HepG2 (cell line): Measurements from ENCODE around the gene GCDH. TPM values are rescaled to one million over a fixed set of nuclear protein-coding genes. Genes with fewer than 3 reads are reported as not detected.
A peak's percentile ranks its signal among the peaks of the same experiment; 100 is the strongest.

Source experiments
- AKAP8 ChIP-seq: sonication (generic); formaldehyde crosslinking; IDR thresholded peaks from 2 replicates; pipeline ENCODE4 v1.5.1; 2020; ENCODE audit warnings: mild to moderate bottlenecking, missing genetic modification reagents
- ATM ChIP-seq: fragments of 450-650 bp; IDR thresholded peaks from 2 replicates; pipeline ENCODE4 v1.7.1; 2017; ENCODE audit warnings: mild to moderate bottlenecking, borderline replicate concordance
- FOXP1 ChIP-seq, 2 experiments: fragments of 450-650 bp in 1 of 2; IDR thresholded peaks; 2 replicates each; pipeline ENCODE4 v1.6.1; 2017 to 2018; ENCODE audit warnings: antibody characterized with exemption in 1 of 2
- MAZ ChIP-seq, 2 experiments: sonication (generic) in 1 of 2; formaldehyde crosslinking in 1 of 2; IDR thresholded peaks; 2 replicates each; pipeline versions ENCODE4 v1.5.0 to v1.6.1; 2012 to 2020; ENCODE audit warnings: low read depth in 2 of 2, mild to moderate bottlenecking in 2 of 2, borderline replicate concordance in 1 of 2, improper control_type of control experiment in 1 of 2, low read length in 1 of 2, missing genetic modification reagents in 1 of 2, moderate library complexity in 1 of 2
- NAIF1 ChIP-seq: sonication (generic); formaldehyde crosslinking; IDR thresholded peaks from 2 replicates; pipeline ENCODE4 v1.5.0; 2020; ENCODE audit warnings: mild to moderate bottlenecking, missing genetic modification reagents, borderline replicate concordance
- NFYB ChIP-seq: sonication (generic); formaldehyde crosslinking; IDR thresholded peaks from 2 replicates; pipeline ENCODE4 v1.4.0; 2020; ENCODE audit warnings: missing genetic modification reagents
- SETDB1 ChIP-seq: sonication (generic); formaldehyde crosslinking; IDR thresholded peaks from 2 replicates; pipeline ENCODE4 v1.5.1; 2020; ENCODE audit warnings: missing genetic modification reagents, mild to moderate bottlenecking, borderline replicate concordance
- SSRP1 ChIP-seq: IDR thresholded peaks from 2 replicates; pipeline ENCODE4 v1.6.1; 2016; ENCODE audit warnings: control low read depth
- TEAD3 ChIP-seq: optimal IDR thresholded peaks from 2 replicates; pipeline ENCODE3; 2016; ENCODE audit warnings: borderline replicate concordance
- TOE1 ChIP-seq: sonication (generic); formaldehyde crosslinking; IDR thresholded peaks from 2 replicates; pipeline ENCODE4 v1.4.0; 2020; ENCODE audit warnings: mild to moderate bottlenecking, missing genetic modification reagents
- ZC3H4 ChIP-seq: sonication (generic); formaldehyde crosslinking; IDR thresholded peaks from 2 replicates; pipeline ENCODE4 v1.4.0; 2020; ENCODE audit warnings: missing genetic modification reagents, borderline replicate concordance
- ZFY ChIP-seq: sonication (generic); formaldehyde crosslinking; IDR thresholded peaks from 2 replicates; pipeline ENCODE4 v1.4.0; 2020; ENCODE audit warnings: missing genetic modification reagents
- ZNF460 ChIP-seq: sonication (generic); formaldehyde crosslinking; IDR thresholded peaks from 2 replicates; pipeline ENCODE4 v1.5.1; 2020; ENCODE audit warnings: missing genetic modification reagents, mild to moderate bottlenecking, borderline replicate concordance
- ZNF556 ChIP-seq: sonication (generic); formaldehyde crosslinking; IDR thresholded peaks from 2 replicates; pipeline ENCODE4 v1.4.0; 2020; ENCODE audit warnings: mild to moderate bottlenecking, missing genetic modification reagents, borderline replicate concordance
- ZNF619 ChIP-seq: sonication (generic); formaldehyde crosslinking; IDR thresholded peaks from 2 replicates; pipeline ENCODE4 v1.4.0; 2020; ENCODE audit warnings: mild to moderate bottlenecking, missing genetic modification reagents
- polyA plus RNA-seq, 8 experiments: library from polyadenylated mRNA; depleted of rRNA in 3 of 8; stranded (reverse) in 7 of 8; unstranded in 1 of 8; fragments of >200 nt; fragmentation: Illumina TruSeq in 4 of 8; extraction: Trizol in 4 of 8; gene quantifications; 2 replicates each; pipeline versions ENCODE4 v1.2.1 to v1.2.3, GENCODE V29; 2011 to 2016; ENCODE audit warnings: low read depth in 4 of 8, missing spikeins in 1 of 8, mixed read lengths in 1 of 8; ENCODE audit not compliant: insufficient read depth in 1 of 8
- total RNA-seq, 5 experiments: library from RNA; depleted of rRNA; stranded (reverse); fragments of >200 nt; fragmentation: Illumina TruSeq; extraction: Trizol; gene quantifications; 2 replicates each; pipeline ENCODE4 v1.2.3, GENCODE V29; 2016; ENCODE audit warnings: low read depth in 1 of 5
- TF ChIP-seq, protein P1 (sequence below): sonication (generic); formaldehyde crosslinking; conservative IDR thresholded peaks from 2 replicates; pipeline ENCODE4 v1.4.0; 2020; ENCODE audit warnings: mild to moderate bottlenecking, missing genetic modification reagents, moderate library complexity
- TF ChIP-seq, protein P2 (sequence below): sonication (generic); formaldehyde crosslinking; IDR thresholded peaks from 2 replicates; pipeline ENCODE4 v1.8.0; 2022; ENCODE audit warnings: mild to moderate bottlenecking, missing genetic modification reagents
- TF ChIP-seq, protein P3 (sequence below): sonication (generic); formaldehyde crosslinking; IDR thresholded peaks from 2 replicates; pipeline ENCODE4 v1.4.0; 2020; ENCODE audit warnings: missing genetic modification reagents
- TF ChIP-seq, protein P4 (sequence below): IDR thresholded peaks from 2 replicates; pipeline ENCODE4 v1.6.1; 2016; ENCODE audit warnings: missing genetic modification reagents, missing compliant biosample characterization

Gene GCDH
- total and polyA plus RNA-seq, 2 of the 13 experiments (the other 11 are each of a cell fraction or from before 2014, with no cell fraction given) = 15.1 to 38.0 TPM

DNA sequence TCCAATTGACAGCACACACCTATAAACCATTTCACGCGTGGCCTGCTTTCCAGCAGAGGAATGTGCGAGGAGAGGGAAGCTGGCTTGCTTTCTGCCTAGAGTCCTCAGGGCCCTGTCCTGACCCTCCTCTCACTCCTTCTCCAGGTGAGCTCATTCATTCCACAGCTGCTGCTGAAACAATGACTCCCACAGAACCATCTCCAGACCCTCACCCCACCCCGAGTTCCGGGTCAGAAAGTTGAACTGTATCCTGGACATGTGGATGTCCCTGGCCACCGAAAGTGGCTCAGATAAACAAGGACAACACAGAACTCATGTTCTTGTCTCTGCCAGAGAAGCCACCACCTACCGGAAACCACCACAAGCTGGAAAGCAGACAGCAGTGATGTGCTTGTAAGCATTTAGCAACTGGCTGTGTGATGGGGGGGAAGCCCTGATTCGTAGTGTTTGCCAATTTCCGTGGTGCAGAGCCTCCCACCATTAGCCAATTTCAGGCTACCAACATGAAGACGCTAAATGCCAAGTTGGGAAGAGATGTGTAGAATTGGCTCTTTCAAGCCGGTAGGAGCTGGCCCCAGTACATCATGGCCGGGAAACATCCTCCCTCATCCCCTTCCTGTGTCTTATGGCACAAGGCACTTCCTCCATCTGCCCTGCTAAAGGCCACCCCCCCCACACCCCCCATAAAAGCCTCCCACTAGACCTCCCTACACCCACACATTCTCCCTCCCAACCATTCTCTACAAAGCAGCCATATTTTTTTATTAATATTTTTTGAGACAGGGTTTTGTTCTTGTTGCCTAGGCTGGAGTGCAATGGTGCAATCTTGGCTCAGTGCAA is 23.1 kb downstream of the GCDH start (continued):
- TF ChIP-seq, protein P1, sequence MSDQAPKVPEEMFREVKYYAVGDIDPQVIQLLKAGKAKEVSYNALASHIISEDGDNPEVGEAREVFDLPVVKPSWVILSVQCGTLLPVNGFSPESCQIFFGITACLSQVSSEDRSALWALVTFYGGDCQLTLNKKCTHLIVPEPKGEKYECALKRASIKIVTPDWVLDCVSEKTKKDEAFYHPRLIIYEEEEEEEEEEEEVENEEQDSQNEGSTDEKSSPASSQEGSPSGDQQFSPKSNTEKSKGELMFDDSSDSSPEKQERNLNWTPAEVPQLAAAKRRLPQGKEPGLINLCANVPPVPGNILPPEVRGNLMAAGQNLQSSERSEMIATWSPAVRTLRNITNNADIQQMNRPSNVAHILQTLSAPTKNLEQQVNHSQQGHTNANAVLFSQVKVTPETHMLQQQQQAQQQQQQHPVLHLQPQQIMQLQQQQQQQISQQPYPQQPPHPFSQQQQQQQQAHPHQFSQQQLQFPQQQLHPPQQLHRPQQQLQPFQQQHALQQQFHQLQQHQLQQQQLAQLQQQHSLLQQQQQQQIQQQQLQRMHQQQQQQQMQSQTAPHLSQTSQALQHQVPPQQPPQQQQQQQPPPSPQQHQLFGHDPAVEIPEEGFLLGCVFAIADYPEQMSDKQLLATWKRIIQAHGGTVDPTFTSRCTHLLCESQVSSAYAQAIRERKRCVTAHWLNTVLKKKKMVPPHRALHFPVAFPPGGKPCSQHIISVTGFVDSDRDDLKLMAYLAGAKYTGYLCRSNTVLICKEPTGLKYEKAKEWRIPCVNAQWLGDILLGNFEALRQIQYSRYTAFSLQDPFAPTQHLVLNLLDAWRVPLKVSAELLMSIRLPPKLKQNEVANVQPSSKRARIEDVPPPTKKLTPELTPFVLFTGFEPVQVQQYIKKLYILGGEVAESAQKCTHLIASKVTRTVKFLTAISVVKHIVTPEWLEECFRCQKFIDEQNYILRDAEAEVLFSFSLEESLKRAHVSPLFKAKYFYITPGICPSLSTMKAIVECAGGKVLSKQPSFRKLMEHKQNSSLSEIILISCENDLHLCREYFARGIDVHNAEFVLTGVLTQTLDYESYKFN = 0 out of 2 replicates have a peak, but pooled peaks have one; percentile 45
- TF ChIP-seq AKAP8 (CRISPR knock-in tag) (no peak), ZFY (no peak), FOXP1 (IDR thresholded peaks at IDR 0.05) (no peak), FOXP1 (CRISPR knock-in tag; IDR thresholded peaks at IDR 0.05) (peak; percentile 54; the same call in 1 of the 2 replicates), NFYB (no peak), ZNF460 (no peak), TEAD3 (CRISPR knock-in tag) (peak; percentile 35), NAIF1 (CRISPR knock-in tag) (no peak), ZNF619 (CRISPR knock-in tag) (no peak), ATM (no peak), TOE1 (CRISPR knock-in tag) (no peak), ZNF556 (CRISPR knock-in tag) (no peak), SSRP1 (CRISPR knock-in tag) (no peak), ZC3H4 (CRISPR knock-in tag) (no peak), SETDB1 (no peak), MAZ (IDR thresholded peaks at IDR 0.05; ENCODE audit: borderline replicate concordance, low read depth, low read length) (no peak), MAZ (CRISPR knock-in tag; IDR thresholded peaks at IDR 0.05; ENCODE audit: low read depth) (no peak)
- TF ChIP-seq, protein P2, sequence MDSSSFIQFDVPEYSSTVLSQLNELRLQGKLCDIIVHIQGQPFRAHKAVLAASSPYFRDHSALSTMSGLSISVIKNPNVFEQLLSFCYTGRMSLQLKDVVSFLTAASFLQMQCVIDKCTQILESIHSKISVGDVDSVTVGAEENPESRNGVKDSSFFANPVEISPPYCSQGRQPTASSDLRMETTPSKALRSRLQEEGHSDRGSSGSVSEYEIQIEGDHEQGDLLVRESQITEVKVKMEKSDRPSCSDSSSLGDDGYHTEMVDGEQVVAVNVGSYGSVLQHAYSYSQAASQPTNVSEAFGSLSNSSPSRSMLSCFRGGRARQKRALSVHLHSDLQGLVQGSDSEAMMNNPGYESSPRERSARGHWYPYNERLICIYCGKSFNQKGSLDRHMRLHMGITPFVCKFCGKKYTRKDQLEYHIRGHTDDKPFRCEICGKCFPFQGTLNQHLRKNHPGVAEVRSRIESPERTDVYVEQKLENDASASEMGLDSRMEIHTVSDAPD (CRISPR knock-in tag) = no peak
- TF ChIP-seq, protein P3, sequence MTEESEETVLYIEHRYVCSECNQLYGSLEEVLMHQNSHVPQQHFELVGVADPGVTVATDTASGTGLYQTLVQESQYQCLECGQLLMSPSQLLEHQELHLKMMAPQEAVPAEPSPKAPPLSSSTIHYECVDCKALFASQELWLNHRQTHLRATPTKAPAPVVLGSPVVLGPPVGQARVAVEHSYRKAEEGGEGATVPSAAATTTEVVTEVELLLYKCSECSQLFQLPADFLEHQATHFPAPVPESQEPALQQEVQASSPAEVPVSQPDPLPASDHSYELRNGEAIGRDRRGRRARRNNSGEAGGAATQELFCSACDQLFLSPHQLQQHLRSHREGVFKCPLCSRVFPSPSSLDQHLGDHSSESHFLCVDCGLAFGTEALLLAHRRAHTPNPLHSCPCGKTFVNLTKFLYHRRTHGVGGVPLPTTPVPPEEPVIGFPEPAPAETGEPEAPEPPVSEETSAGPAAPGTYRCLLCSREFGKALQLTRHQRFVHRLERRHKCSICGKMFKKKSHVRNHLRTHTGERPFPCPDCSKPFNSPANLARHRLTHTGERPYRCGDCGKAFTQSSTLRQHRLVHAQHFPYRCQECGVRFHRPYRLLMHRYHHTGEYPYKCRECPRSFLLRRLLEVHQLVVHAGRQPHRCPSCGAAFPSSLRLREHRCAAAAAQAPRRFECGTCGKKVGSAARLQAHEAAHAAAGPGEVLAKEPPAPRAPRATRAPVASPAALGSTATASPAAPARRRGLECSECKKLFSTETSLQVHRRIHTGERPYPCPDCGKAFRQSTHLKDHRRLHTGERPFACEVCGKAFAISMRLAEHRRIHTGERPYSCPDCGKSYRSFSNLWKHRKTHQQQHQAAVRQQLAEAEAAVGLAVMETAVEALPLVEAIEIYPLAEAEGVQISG (CRISPR knock-in tag) = 0 out of 2 replicates have a peak, but pooled peaks have one; percentile 17
- TF ChIP-seq, protein P4, sequence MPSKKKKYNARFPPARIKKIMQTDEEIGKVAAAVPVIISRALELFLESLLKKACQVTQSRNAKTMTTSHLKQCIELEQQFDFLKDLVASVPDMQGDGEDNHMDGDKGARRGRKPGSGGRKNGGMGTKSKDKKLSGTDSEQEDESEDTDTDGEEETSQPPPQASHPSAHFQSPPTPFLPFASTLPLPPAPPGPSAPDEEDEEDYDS (CRISPR knock-in tag) = no peak
